ENCODE data around the gene TELO2.

Gene TELO2

DNA sequence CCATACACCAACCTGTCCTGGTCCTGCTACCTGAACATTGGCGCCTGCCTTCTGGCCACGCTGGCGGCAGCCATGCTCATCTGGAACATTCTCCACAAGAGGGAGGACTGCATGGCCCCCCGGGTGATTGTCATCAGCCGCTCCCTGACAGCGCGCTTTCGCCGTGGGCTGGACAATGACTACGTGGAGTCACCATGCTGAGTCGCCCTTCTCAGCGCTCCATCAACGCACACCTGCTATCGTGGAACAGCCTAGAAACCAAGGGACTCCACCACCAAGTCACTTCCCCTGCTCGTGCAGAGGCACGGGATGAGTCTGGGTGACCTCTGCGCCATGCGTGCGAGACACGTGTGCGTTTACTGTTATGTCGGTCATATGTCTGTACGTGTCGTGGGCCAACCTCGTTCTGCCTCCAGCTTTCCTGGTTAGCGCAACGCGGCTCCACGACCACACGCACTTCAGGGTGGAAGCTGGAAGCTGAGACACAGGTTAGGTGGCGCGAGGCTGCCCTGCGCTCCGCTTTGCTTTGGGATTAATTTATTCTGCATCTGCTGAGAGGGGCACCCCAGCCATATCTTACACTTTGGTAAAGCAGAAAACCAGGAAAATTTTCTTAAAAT is 61.8 kb downstream of the TELO2 start:
- DNase-seq (ENCODE audit: low read depth in 3 of 3): no peak

GRCh38 chr16:1556254-1556653 is 63.1 kb downstream of the TELO2 start:
- DNase-seq (ENCODE audit: low read depth in 3 of 3): no peak

GRCh38 chr16:1557074-1557473 is 63.9 kb downstream of the TELO2 start:
- DNase-seq (ENCODE audit: low read depth in 3 of 3): no peak

DNA sequence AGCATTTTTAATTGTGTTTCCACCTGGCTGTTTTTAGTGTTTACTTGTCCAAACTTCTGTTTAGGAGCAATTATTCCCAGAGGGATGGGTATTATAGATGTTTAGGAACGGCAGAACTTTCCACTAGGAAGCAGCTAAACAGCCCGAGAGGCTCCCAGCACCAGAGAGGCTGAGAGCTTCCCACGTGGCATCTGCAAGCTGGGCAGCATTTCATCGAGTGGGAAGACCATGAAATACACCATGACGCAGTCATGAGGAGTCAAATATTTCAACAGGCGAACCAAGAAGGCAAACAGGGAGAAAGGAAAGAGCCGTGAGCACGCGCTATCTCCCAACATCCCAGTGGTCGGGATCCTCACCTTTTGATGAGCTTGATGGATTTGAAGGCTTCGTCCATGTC is 64.4 kb downstream of the TELO2 start:
- no peak for DNase-seq (ENCODE audit: low read depth in 3 of 3)

GRCh38 chr16:1559446-1559975 is 66.4 kb downstream of the TELO2 start:
- no peak for DNase-seq (ENCODE audit: low read depth in 3 of 3)

Data from stimulated activated CD4-positive, alpha-beta T cell treated with anti-CD3 and anti-CD28 coated beads, TNF-alpha, amount 100 ng/mL, for 24 hours (primary cell).